Measurements from ENCODE around the gene RUNX1.

The RUNX1 gene

DNA sequence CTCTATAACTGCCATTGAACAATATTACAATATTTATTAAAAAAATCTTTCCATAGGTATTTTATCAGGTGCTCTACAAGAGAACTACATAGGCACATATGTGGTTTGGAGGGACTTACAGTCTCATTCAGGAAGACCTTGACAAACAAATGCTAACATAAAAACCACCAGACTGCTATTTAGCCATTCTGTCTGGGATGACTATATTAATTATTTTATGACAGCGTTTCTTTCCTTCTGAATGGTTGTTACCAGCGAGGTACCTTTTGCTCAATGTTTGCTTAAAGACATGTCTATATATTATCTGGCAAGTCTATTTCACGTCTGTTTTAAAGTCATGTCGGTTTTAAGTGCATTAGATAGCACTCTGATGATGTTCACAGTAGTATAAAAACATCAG, 69.7 kb downstream of the RUNX1 start:
- no peak for ATAC-seq

DNA sequence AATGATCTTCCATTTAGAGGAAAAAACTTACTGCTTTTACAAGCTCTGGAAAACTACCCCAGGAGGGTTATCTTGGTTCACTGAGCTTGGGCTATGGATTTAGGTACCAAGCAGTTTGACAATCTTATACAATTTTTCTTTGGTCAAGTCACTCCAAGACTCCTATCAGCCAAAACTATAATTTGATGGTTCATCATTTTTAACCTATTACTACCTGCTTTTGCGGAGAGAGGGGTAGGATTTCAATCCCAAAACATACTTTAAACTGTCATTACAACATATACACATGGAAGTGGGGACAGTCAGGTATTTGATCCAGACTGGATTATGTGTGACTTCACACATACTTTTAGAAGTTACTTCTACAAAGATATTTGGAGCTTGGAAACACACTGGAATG, 71.8 kb downstream of the RUNX1 start:
- ATAC-seq: no peak
- no peak for TF ChIP-seq OSR1 (CRISPR knock-in tag; IDR thresholded peaks at IDR 0.05)
- TF ChIP-seq TCF4 (CRISPR knock-in tag; IDR thresholded peaks at IDR 0.05; ENCODE audit: borderline replicate concordance): no peak
- no peak for TF ChIP-seq ZNF565 (CRISPR knock-in tag; conservative IDR thresholded peaks at IDR 0.05; ENCODE audit: low read depth)
- TF ChIP-seq ZC3H10 (CRISPR knock-in tag; IDR thresholded peaks at IDR 0.05): no peak
- no peak for TF ChIP-seq SNAI2 (CRISPR knock-in tag; IDR thresholded peaks at IDR 0.05)
- TF ChIP-seq ESRRG (CRISPR knock-in tag; IDR thresholded peaks at IDR 0.05): no peak
- TF ChIP-seq GLIS3 (CRISPR knock-in tag; IDR thresholded peaks at IDR 0.05): no peak
- TF ChIP-seq PPARA (CRISPR knock-in tag; IDR thresholded peaks at IDR 0.05; ENCODE audit: borderline replicate concordance): no peak
- TF ChIP-seq ZFP30 (CRISPR knock-in tag; IDR thresholded peaks at IDR 0.05): no peak
- no peak for TF ChIP-seq CSDC2 (CRISPR knock-in tag; IDR thresholded peaks at IDR 0.05)
- TF ChIP-seq ZFP3 (CRISPR knock-in tag; IDR thresholded peaks at IDR 0.05): no peak
- TF ChIP-seq, protein P1, sequence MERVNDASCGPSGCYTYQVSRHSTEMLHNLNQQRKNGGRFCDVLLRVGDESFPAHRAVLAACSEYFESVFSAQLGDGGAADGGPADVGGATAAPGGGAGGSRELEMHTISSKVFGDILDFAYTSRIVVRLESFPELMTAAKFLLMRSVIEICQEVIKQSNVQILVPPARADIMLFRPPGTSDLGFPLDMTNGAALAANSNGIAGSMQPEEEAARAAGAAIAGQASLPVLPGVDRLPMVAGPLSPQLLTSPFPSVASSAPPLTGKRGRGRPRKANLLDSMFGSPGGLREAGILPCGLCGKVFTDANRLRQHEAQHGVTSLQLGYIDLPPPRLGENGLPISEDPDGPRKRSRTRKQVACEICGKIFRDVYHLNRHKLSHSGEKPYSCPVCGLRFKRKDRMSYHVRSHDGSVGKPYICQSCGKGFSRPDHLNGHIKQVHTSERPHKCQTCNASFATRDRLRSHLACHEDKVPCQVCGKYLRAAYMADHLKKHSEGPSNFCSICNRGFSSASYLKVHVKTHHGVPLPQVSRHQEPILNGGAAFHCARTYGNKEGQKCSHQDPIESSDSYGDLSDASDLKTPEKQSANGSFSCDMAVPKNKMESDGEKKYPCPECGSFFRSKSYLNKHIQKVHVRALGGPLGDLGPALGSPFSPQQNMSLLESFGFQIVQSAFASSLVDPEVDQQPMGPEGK (CRISPR knock-in tag; IDR thresholded peaks at IDR 0.05; ENCODE audit: borderline replicate concordance): no peak
- TF ChIP-seq, protein P2, sequence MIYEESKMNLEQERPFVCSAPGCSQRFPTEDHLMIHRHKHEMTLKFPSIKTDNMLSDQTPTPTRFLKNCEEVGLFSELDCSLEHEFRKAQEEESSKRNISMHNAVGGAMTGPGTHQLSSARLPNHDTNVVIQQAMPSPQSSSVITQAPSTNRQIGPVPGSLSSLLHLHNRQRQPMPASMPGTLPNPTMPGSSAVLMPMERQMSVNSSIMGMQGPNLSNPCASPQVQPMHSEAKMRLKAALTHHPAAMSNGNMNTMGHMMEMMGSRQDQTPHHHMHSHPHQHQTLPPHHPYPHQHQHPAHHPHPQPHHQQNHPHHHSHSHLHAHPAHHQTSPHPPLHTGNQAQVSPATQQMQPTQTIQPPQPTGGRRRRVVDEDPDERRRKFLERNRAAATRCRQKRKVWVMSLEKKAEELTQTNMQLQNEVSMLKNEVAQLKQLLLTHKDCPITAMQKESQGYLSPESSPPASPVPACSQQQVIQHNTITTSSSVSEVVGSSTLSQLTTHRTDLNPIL (CRISPR knock-in tag; IDR thresholded peaks at IDR 0.05; ENCODE audit: low read depth): no peak
- TF ChIP-seq, protein P3, sequence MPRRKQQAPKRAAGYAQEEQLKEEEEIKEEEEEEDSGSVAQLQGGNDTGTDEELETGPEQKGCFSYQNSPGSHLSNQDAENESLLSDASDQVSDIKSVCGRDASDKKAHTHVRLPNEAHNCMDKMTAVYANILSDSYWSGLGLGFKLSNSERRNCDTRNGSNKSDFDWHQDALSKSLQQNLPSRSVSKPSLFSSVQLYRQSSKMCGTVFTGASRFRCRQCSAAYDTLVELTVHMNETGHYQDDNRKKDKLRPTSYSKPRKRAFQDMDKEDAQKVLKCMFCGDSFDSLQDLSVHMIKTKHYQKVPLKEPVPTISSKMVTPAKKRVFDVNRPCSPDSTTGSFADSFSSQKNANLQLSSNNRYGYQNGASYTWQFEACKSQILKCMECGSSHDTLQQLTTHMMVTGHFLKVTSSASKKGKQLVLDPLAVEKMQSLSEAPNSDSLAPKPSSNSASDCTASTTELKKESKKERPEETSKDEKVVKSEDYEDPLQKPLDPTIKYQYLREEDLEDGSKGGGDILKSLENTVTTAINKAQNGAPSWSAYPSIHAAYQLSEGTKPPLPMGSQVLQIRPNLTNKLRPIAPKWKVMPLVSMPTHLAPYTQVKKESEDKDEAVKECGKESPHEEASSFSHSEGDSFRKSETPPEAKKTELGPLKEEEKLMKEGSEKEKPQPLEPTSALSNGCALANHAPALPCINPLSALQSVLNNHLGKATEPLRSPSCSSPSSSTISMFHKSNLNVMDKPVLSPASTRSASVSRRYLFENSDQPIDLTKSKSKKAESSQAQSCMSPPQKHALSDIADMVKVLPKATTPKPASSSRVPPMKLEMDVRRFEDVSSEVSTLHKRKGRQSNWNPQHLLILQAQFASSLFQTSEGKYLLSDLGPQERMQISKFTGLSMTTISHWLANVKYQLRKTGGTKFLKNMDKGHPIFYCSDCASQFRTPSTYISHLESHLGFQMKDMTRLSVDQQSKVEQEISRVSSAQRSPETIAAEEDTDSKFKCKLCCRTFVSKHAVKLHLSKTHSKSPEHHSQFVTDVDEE (CRISPR knock-in tag; IDR thresholded peaks at IDR 0.05): no peak
- TF ChIP-seq ISL1 (CRISPR knock-in tag; IDR thresholded peaks at IDR 0.05): no peak
- TF ChIP-seq ZNF8 (CRISPR knock-in tag; IDR thresholded peaks at IDR 0.05): no peak

More for the DNA sequence above, 69.7 kb downstream of the RUNX1 start:
- TF ChIP-seq ZFP3 (CRISPR knock-in tag; IDR thresholded peaks at IDR 0.05) (no peak), ARNTL (CRISPR knock-in tag; IDR thresholded peaks at IDR 0.05; ENCODE audit: borderline replicate concordance, low read depth) (no peak), ZNF565 (CRISPR knock-in tag; conservative IDR thresholded peaks at IDR 0.05; ENCODE audit: low read depth) (no peak), ZC3H10 (CRISPR knock-in tag; IDR thresholded peaks at IDR 0.05) (no peak), ESRRG (CRISPR knock-in tag; IDR thresholded peaks at IDR 0.05) (no peak), ISL1 (CRISPR knock-in tag; IDR thresholded peaks at IDR 0.05) (no peak), GLIS3 (CRISPR knock-in tag; IDR thresholded peaks at IDR 0.05) (no peak), SNAI2 (CRISPR knock-in tag; IDR thresholded peaks at IDR 0.05) (no peak), RARB (CRISPR knock-in tag; IDR thresholded peaks at IDR 0.05) (no peak), CSDC2 (CRISPR knock-in tag; IDR thresholded peaks at IDR 0.05) (no peak), PPARA (CRISPR knock-in tag; IDR thresholded peaks at IDR 0.05; ENCODE audit: borderline replicate concordance) (no peak), OSR1 (CRISPR knock-in tag; IDR thresholded peaks at IDR 0.05) (no peak)
- TF ChIP-seq, protein P3 (CRISPR knock-in tag; IDR thresholded peaks at IDR 0.05): no peak
- TF ChIP-seq, protein P1 (CRISPR knock-in tag; IDR thresholded peaks at IDR 0.05; ENCODE audit: borderline replicate concordance): no peak
- TF ChIP-seq, protein P2 (CRISPR knock-in tag; IDR thresholded peaks at IDR 0.05; ENCODE audit: low read depth): no peak
- TF ChIP-seq, protein P4, sequence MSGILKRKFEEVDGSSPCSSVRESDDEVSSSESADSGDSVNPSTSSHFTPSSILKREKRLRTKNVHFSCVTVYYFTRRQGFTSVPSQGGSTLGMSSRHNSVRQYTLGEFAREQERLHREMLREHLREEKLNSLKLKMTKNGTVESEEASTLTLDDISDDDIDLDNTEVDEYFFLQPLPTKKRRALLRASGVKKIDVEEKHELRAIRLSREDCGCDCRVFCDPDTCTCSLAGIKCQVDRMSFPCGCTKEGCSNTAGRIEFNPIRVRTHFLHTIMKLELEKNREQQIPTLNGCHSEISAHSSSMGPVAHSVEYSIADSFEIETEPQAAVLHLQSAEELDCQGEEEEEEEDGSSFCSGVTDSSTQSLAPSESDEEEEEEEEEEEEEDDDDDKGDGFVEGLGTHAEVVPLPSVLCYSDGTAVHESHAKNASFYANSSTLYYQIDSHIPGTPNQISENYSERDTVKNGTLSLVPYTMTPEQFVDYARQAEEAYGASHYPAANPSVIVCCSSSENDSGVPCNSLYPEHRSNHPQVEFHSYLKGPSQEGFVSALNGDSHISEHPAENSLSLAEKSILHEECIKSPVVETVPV (CRISPR knock-in tag; IDR thresholded peaks at IDR 0.05): no peak

All from SK-N-SH treated with all-trans-retinoic acid at 6 μM for 48 hours (cell line).